ENCODE data around the gene STUM. TPM values are rescaled to one million over a fixed set of nuclear protein-coding genes. Genes with fewer than 3 reads are reported as not detected.
"Not testable (repeated sequence)": the region's sequence is repeated elsewhere in the genome, so short reads cannot be mapped to it uniquely, and the experiment has no call there.

STUM gene
- total and polyA plus RNA-seq, 2 of the 8 experiments (the other 6 are each of a cell fraction or from before 2014, with no cell fraction given) = 0.76 to 1.2 TPM

- not testable (repeated sequence) for H2AFZ ChIP-seq (ENCODE audit: low read length); H2BK120ac ChIP-seq (replicated peaks; ENCODE audit: low read depth, low read length); H3K4me2 ChIP-seq (ENCODE audit: insufficient read depth in 1 of 2, low read depth in 2 of 2, low read length in 2 of 2); H2AK5ac ChIP-seq (ENCODE audit: low read depth, low read length); DNase-seq (ENCODE audit: low read depth in 1 of 2, low spot score in 2 of 2); H3K56ac ChIP-seq (replicated peaks; ENCODE audit: insufficient read length, low read depth, low read length); H3K4ac ChIP-seq (replicated peaks; ENCODE audit: insufficient read length, low read depth, low read length); H3K14ac ChIP-seq (ENCODE audit: insufficient read length); H2BK20ac ChIP-seq (ENCODE audit: low read length); H3K4me3 ChIP-seq (ENCODE audit: extremely low read depth in 1 of 4, insufficient read depth in 2 of 4, low read depth in 3 of 4, low read length in 4 of 4); H3K79me1 ChIP-seq (ENCODE audit: low read depth, low read length); H3K23ac ChIP-seq (ENCODE audit: insufficient read length); H2BK5ac ChIP-seq (ENCODE audit: low read depth, low read length); H3K9ac ChIP-seq (replicated peaks in 1 of 4; ENCODE audit: extremely low read depth in 1 of 4, low read depth in 3 of 4, low read length in 3 of 4); H4K8ac ChIP-seq (ENCODE audit: extremely low read depth, insufficient read depth, low read length); H4K5ac ChIP-seq (ENCODE audit: insufficient read length, low read depth, low read length); H3K79me2 ChIP-seq (ENCODE audit: control insufficient read depth in 1 of 2, insufficient read depth in 2 of 2, low read length in 2 of 2); H2BK15ac ChIP-seq (ENCODE audit: low read length); H3K27ac ChIP-seq (ENCODE audit: low read depth, low read length); H3K36me3 ChIP-seq (ENCODE audit: control insufficient read depth in 2 of 4, insufficient read depth in 4 of 4, low read length in 3 of 4); H3K4me1 ChIP-seq (replicated peaks in 1 of 4; ENCODE audit: control insufficient read depth in 3 of 4, insufficient read depth in 4 of 4, low read length in 3 of 4); H3K23me2 ChIP-seq (ENCODE audit: low read depth, low read length); FAIRE-seq; H3K27me3 ChIP-seq (replicated peaks in 1 of 4; ENCODE audit: control insufficient read depth in 3 of 4, extremely low read depth in 1 of 4, insufficient read depth in 3 of 4, low read length in 3 of 4); H2BK12ac ChIP-seq (ENCODE audit: low read depth, low read length); H4K20me1 ChIP-seq (replicated peaks in 1 of 2; ENCODE audit: control insufficient read depth in 1 of 2, insufficient read depth in 2 of 2, low read length in 2 of 2); H3K9me3 ChIP-seq (ENCODE audit: insufficient read depth in 2 of 2, low read depth in 1 of 2, low read length in 1 of 2); H3K18ac ChIP-seq (ENCODE audit: extremely low read depth, low read length); H4K91ac ChIP-seq (replicated peaks; ENCODE audit: insufficient read length, low read length)
- ChIA-PET POLR2A (ENCODE audit: partially characterized antibody) (interaction anchor here (0.6 kb wide), 1 partner anchor 1257 kb away, joined by 3 read pairs; no protein-coding TSS in a partner anchor), CTCF (ENCODE audit: partially characterized antibody) (interaction anchor here (0.7 to 14.1 kb wide), 6 partner anchors 10 to 187 kb away, joined by 3 to 184 read pairs (median 17); no protein-coding TSS in a partner anchor)
- WGBS, 2 experiments (ENCODE audit: extremely low coverage in 1 of 2, insufficient coverage in 1 of 2, insufficient read length in 1 of 2, insufficient replicate concordance in 2 of 2, low coverage in 1 of 2, low lambda C conversion rate in 2 of 2, missing lambda C conversion rate in 1 of 2) = 91% methylated on average over 8 of the region's 8 CpGs; no CpG with 5 or more reads in 1 of the 2 experiments
Measured at GRCh38 chr1:226639206-226639605, 90.6 kb downstream of the STUM start.

All from H1 (cell line).